ENCODE data around the gene CCDC178. TPM values are rescaled to one million over a fixed set of nuclear protein-coding genes. Genes with fewer than 3 reads are reported as not detected.

CCDC178 gene
- total RNA-seq, 4 donors from 2014 or later = 0.73 to 1.1 TPM; not detected in 2

DNA sequence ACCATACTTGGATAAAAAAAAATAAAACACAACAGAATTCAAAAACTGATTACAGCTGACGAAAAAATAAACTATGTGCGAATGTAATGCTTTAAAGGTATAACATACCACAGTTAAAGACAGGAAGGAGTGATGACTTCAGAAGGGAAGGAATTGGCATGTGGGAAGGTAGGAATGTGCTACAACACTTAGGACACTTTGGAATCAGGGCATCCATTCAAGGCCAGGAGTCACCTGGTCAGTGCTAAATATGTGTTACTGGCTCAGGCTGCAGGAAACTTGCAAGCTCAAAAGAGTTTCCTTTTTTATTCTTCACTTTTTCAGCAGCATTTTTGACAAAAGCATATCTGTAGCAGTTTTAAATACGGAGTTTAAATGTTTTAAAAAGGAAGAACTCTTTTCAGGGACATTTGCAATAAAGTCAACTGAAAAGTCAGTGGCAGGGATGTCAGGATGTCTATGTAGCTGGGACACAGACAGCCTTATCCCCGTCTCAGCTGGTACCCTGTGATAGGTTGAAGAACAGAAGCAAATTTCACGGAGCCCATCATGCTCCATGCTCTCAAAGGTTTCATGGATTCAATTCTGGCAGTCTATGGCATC is 529.7 kb downstream of the CCDC178 start:
- H3K27ac ChIP-seq = no peak overlapping the region
- no peaks in the 10 kb centered on the region for H3K4me1 ChIP-seq
- intact Hi-C loops (cut with DNase I) = no loop called here
- no peaks in the 10 kb centered on the region for H3K36me3 ChIP-seq
- no peaks in the 10 kb centered on the region for H3K27me3 ChIP-seq
- TF ChIP-seq POLR2A (IDR thresholded peaks at IDR 0.05) = no peak
- TF ChIP-seq, protein P1, sequence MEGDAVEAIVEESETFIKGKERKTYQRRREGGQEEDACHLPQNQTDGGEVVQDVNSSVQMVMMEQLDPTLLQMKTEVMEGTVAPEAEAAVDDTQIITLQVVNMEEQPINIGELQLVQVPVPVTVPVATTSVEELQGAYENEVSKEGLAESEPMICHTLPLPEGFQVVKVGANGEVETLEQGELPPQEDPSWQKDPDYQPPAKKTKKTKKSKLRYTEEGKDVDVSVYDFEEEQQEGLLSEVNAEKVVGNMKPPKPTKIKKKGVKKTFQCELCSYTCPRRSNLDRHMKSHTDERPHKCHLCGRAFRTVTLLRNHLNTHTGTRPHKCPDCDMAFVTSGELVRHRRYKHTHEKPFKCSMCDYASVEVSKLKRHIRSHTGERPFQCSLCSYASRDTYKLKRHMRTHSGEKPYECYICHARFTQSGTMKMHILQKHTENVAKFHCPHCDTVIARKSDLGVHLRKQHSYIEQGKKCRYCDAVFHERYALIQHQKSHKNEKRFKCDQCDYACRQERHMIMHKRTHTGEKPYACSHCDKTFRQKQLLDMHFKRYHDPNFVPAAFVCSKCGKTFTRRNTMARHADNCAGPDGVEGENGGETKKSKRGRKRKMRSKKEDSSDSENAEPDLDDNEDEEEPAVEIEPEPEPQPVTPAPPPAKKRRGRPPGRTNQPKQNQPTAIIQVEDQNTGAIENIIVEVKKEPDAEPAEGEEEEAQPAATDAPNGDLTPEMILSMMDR (IDR thresholded peaks at IDR 0.05) = no peak
- H3K9me3 ChIP-seq = no peaks in the 10 kb centered on the region
- WGBS, 2 donors = 74 to 90% methylated on average over 5 of the region's 5 CpGs
- DNase-seq = no peak
- no peak overlapping the region for H3K4me3 ChIP-seq

DNA sequence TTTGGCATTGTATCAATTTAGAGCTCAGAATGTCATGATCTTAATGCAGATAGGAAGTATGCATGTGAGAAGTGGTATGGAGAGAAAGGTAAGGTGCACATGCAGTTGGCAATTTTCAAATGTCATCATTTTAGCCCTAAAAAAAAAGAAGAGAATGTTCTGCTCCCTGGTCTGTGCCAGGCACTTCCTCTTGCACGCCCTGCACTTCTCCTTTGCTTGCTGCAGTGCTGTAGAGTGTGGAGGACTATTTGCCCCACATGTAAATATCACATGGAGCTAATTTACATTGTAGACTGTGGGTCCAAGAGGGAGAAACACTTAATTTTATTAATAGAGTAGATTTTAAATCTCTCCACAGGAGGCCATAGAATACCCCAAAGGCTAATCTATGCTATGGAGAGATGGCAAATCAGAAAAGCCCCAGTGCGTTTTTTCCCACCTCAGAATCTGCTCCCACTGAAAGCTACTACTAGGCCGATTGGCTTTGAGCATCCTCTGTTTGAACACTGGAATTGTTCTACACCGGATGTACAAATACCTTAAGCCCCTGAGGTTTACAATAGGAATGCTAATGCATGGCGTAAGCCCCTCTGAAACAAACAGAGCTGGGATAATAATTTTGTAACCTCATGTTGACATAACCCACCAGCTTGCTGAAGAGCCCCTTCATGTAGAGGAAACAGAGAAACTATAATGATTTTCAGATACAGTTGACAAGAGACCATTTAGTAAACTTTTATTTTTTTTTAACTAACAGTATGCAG is 530.5 kb downstream of the CCDC178 start:
- Histone ChIP-seq H3K9me3 (no peaks in the 10 kb centered on the region), H3K27me3 (no peaks in the 10 kb centered on the region), H3K4me1 (no peaks in the 10 kb centered on the region), H3K4me3 (no peak overlapping the region), H3K36me3 (no peaks in the 10 kb centered on the region), H3K27ac (no peak overlapping the region)
- 44 to 69% methylated on average over 5 of the region's 5 CpGs for WGBS, 2 donors
- intact Hi-C loops (cut with DNase I) = no loop called here
- TF ChIP-seq POLR2A (IDR thresholded peaks at IDR 0.05) = no peak
- TF ChIP-seq, protein P1 (IDR thresholded peaks at IDR 0.05) = no peak
- DNase-seq = no peak

DNA sequence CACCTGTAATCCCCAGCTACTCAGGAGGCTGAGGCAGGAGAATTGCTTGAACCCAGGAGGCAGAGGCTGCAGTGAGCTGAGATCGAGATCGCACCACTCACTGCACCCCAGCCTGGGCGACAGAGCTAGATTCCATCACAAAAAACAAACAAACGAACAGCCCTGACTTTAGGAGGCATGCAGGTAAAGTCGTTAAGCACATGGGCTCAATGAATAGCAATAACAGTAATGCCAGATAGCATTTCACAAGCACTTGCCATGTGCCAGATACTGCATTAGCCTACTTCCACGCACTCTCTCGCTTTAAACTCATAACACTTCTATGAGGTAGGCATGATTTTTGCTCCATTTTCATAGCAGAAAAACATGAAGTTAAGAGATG is 532.1 kb downstream of the CCDC178 start:
- 87 to 88% methylated on average over 6 to 7 of the region's 7 CpGs for WGBS, 2 donors
- Histone ChIP-seq H3K4me1 (no peaks in the 10 kb centered on the region), H3K27me3 (no peaks in the 10 kb centered on the region), H3K9me3 (no peaks in the 10 kb centered on the region), H3K4me3 (no peak overlapping the region), H3K36me3 (no peaks in the 10 kb centered on the region), H3K27ac (no peak overlapping the region)
- TF ChIP-seq, protein P1 (IDR thresholded peaks at IDR 0.05) = no peak
- DNase-seq = no peak
- intact Hi-C loops (cut with DNase I) = no loop called here

DNA sequence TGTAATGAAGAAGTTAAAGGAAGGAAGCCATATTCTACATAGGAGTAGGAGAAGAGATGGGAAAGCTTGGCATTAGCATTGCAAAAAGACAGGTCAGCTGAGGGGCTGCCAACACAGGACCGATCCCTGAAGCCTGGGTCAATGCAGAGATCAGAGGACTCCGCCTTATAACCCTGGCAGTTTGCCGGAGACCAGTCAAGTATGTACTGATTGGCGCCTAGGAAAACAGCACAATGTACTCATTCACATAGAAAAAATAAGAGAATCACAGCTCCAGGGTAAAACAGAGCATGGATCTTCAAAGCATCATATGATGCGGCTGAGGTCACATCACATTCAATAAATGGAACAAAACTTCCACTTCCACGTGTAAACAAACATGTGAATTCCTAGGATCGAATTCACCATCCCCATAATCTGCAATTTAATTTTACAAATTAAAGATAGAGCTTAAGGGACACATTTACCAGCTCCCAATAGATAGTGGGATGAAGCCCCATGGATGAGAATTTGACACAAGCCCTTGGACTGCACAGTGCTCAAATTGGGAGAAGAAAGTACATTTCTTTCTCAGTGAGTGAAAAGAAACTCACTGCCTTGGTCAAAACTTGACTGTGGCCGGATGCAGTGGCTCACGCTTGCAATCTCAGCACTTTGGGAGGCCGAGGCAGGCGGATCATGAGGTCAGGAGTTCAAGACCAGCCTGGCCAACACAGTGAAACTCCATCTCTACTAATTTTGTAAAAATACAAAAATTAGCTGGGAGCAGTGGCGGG is 532.7 kb downstream of the CCDC178 start:
- no peaks in the 10 kb centered on the region for H3K27me3 ChIP-seq
- H3K36me3 ChIP-seq = no peaks in the 10 kb centered on the region
- TF ChIP-seq POLR2A (IDR thresholded peaks at IDR 0.05) = no peak
- TF ChIP-seq, protein P1 (IDR thresholded peaks at IDR 0.05) = no peak
- WGBS, 2 donors = 64 to 72% methylated on average over 12 of the region's 12 CpGs
- DNase-seq = no peak
- intact Hi-C loops (cut with DNase I) = no loop called here
- H3K9me3 ChIP-seq = no peaks in the 10 kb centered on the region
- H3K4me1 ChIP-seq = no peaks in the 10 kb centered on the region
- H3K27ac ChIP-seq = no peak overlapping the region
- no peak overlapping the region for H3K4me3 ChIP-seq

DNA sequence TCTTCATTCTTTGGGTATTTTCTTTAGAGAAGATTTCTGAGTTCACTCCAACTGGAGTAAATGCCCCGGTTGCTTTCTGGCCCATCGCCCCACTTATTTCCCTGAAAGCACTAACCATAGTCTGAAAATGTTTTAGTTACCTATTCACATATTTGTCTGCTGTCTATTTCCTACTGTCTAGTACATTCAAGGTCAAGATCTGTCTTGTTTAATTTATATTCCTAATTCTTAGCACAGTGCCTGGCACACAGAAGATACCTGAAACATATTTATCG is 533.3 kb downstream of the CCDC178 start:
- 45 to 54% methylated on average over 3 of the region's 3 CpGs for WGBS, 2 donors
- TF ChIP-seq, protein P1 (IDR thresholded peaks at IDR 0.05) = no peak
- no peak for TF ChIP-seq POLR2A (IDR thresholded peaks at IDR 0.05)
- H3K36me3 ChIP-seq = no peaks in the 10 kb centered on the region
- no peaks in the 10 kb centered on the region for H3K27me3 ChIP-seq
- intact Hi-C loops (cut with DNase I) = no loop called here
- H3K27ac ChIP-seq = no peak overlapping the region
- no peaks in the 10 kb centered on the region for H3K4me1 ChIP-seq
- no peak for DNase-seq
- no peaks in the 10 kb centered on the region for H3K9me3 ChIP-seq
- no peak overlapping the region for H3K4me3 ChIP-seq

All from esophagus squamous epithelium (tissue), 5 donors.